HuH-7 (cell line): ENCODE data around the gene OFD1.

Experiments
- DNase-seq: peaks from one replicate; pipeline ENCODE4 v3.0.0; 2011; ENCODE audit warnings: low spot score

The OFD1 gene

GRCh38 chrX:13734278-13735172 is at the start of gene OFD1, which contains the start of gene TRAPPC2:
Gene OFD1 (plus strand): TSS chrX:13734748. CDS start chrX:13735072, 324 bp downstream.
Gene TRAPPC2 (minus strand): TSS chrX:13734620. CDS start chrX:13719963, 14,657 bp downstream.
- DNase-seq, result peak; percentile 64

- DNase-seq, result no peak
Measured at GRCh38 chrX:13685126-13685763, 49.3 kb upstream of the OFD1 start.

- no peak for DNase-seq
Measured at GRCh38 chrX:13687203-13687602, 47.3 kb upstream of the OFD1 start.

- DNase-seq, result no peak
Measured at GRCh38 chrX:13688384-13688957, 46.1 kb upstream of the OFD1 start.

GRCh38 chrX:13688958-13689740 is 45.4 kb upstream of the OFD1 start, which contains the start of gene RAB9A:
Gene RAB9A (plus strand): TSS chrX:13689128. CDS start chrX:13708747, 19,619 bp downstream.
- peak; percentile 59 for DNase-seq

- DNase-seq, result no peak
Measured at GRCh38 chrX:13689741-13690211, 44.8 kb upstream of the OFD1 start.

GRCh38 chrX:13690836-13691235 is 43.7 kb upstream of the OFD1 start:
- no peak for DNase-seq

- no peak for DNase-seq
Measured at GRCh38 chrX:13691841-13692371, 42.6 kb upstream of the OFD1 start.

GRCh38 chrX:13692771-13693231 is 41.7 kb upstream of the OFD1 start:
- DNase-seq, result no peak

- DNase-seq, result no peak
Measured at GRCh38 chrX:13693341-13693961, 41.1 kb upstream of the OFD1 start.

GRCh38 chrX:13694359-13694758 is 40.2 kb upstream of the OFD1 start:
- no peak for DNase-seq

- no peak for DNase-seq
Measured at GRCh38 chrX:13694983-13695382, 39.6 kb upstream of the OFD1 start.

GRCh38 chrX:13695601-13696115 is 38.9 kb upstream of the OFD1 start:
- DNase-seq, result no peak

GRCh38 chrX:13697455-13697854 is 37.1 kb upstream of the OFD1 start:
- no peak for DNase-seq

GRCh38 chrX:13697976-13698375 is 36.6 kb upstream of the OFD1 start:
- DNase-seq, result no peak

GRCh38 chrX:13698432-13698831 is 36.1 kb upstream of the OFD1 start:
- DNase-seq, result no peak

GRCh38 chrX:13699183-13699826 is 35.2 kb upstream of the OFD1 start:
- no peak for DNase-seq

GRCh38 chrX:13700380-13700779 is 34.2 kb upstream of the OFD1 start:
- DNase-seq, result no peak

- no peak for DNase-seq
Measured at GRCh38 chrX:13702111-13702789, 32.3 kb upstream of the OFD1 start.

- no peak for DNase-seq
Measured at GRCh38 chrX:13703135-13703534, 31.4 kb upstream of the OFD1 start.
